Small intestine (tissue), 7 donors: ENCODE results near the gene DDIT4. TPM values are rescaled to one million over a fixed set of nuclear protein-coding genes. Genes with fewer than 3 reads are reported as not detected.
"Not testable (repeated sequence)": the region's sequence is repeated elsewhere in the genome, so short reads cannot be mapped to it uniquely, and the experiment has no call there.

Experiments
- DNase-seq, 2 donors: peaks; one replicate each; pipeline versions ENCODE4 v3.0.0 to v3.0.0-alpha.2; 2013
- FAIRE-seq: peaks from 2 replicates; lab custom pipeline; 2012; peaks lifted over from hg19 to GRCh38; lab: Jason Lieb, UNC
- H3K27ac ChIP-seq, 3 donors: one replicate each; pipeline ENCODE4 v1.5.1; 2013; ENCODE audit warnings: low read length in 2 of 3, mild to moderate bottlenecking in 2 of 3, control low read depth in 1 of 3, inconsistent platforms in 1 of 3, low read depth in 1 of 3, moderate library complexity in 1 of 3
- H3K27me3 ChIP-seq, 3 donors: one replicate each; pipeline ENCODE4 v1.6.1; 2013; ENCODE audit warnings: low read length in 3 of 3, inconsistent platforms in 1 of 3; ENCODE audit not compliant: control insufficient read depth in 3 of 3, insufficient read depth in 3 of 3
- H3K36me3 ChIP-seq, 3 donors: one replicate each; pipeline ENCODE4 v1.6.1; 2013; ENCODE audit warnings: low read length in 3 of 3, inconsistent platforms in 1 of 3, low read depth in 1 of 3, mild to moderate bottlenecking in 1 of 3, moderate library complexity in 1 of 3; ENCODE audit not compliant: control insufficient read depth in 3 of 3, insufficient read depth in 2 of 3
- H3K4me1 ChIP-seq, 3 donors: one replicate each; pipeline ENCODE4 v1.6.1; 2013; ENCODE audit warnings: low read length in 2 of 3, inconsistent platforms in 1 of 3, low read depth in 1 of 3, mild to moderate bottlenecking in 1 of 3, moderate library complexity in 1 of 3; ENCODE audit not compliant: control insufficient read depth in 3 of 3, insufficient read depth in 2 of 3
- H3K4me3 ChIP-seq, 3 donors: one replicate each; pipeline ENCODE4 v1.5.1; 2013; ENCODE audit warnings: low read length in 3 of 3, control low read depth in 1 of 3, inconsistent platforms in 1 of 3, low read depth in 1 of 3, mild to moderate bottlenecking in 1 of 3, moderate library complexity in 1 of 3
- H3K9me3 ChIP-seq, 2 donors: one replicate each; pipeline ENCODE4 v1.6.1; 2013; ENCODE audit warnings: low read depth in 1 of 2, low read length in 1 of 2; ENCODE audit not compliant: control insufficient read depth in 2 of 2, insufficient read depth in 1 of 2
- WGBS, 3 donors: extraction: QIAGEN DNeasy Blood & Tissue Kit; methylation state at CpG; one replicate each; pipeline ENCODE4 v1.1.7; 2013; 5-methylcytosine and 5-hydroxymethylcytosine counted together
- polyA plus RNA-seq, 4 donors: library from polyadenylated mRNA; stranded (reverse) in 3 of 4; unstranded in 1 of 4; fragments of 200-250 nt in 3 of 4; fragments of 120-200 nt in 1 of 4; gene quantifications; one replicate each; pipeline versions ENCODE4 v1.2.1 to v1.2.3, GENCODE V29; 2013
- donor health status: healthy with polysubstance abuse.
- donor health status: control.
- donor health status: control.
- donor health status: Bipolar disorder and iron deficiency.
- donor health status: healthy.

DDIT4 gene
- polyA plus RNA-seq, 4 donors: 34.4 to 330 (median 41.6) TPM

- no peaks in the 10 kb centered on the region for H3K27me3 ChIP-seq
- H3K4me1 ChIP-seq: peaks cover 12 to 35% (median 28%) of the 10 kb centered on the region in 3 donors
- WGBS, 3 donors: 51 to 61% (median 57%) methylated on average over 11 of the region's 11 CpGs
- H3K27ac ChIP-seq: peak overlapping the region; percentile 25 to 88 (median 39)
- H3K36me3 ChIP-seq: no peaks in the 10 kb centered on the region
- DNase-seq (peak; percentile 68 to 84), FAIRE-seq (no peak)
- H3K9me3 ChIP-seq: no peaks in the 10 kb centered on the region
- H3K4me3 ChIP-seq: no peak overlapping the region
Measured at GRCh38 chr10:72243822-72244437, 29.8 kb upstream of the DDIT4 start.

- Histone ChIP-seq H3K27me3 (no peaks in the 10 kb centered on the region), H3K27ac (peak overlapping the region; percentile 39 to 88 (median 59)), H3K36me3 (no peaks in the 10 kb centered on the region), H3K9me3 (no peaks in the 10 kb centered on the region), H3K4me3 (no peak overlapping the region), H3K4me1 (peaks cover 13 to 35% (median 31%) of the 10 kb centered on the region in 3 donors)
- peak; percentile 31 to 43 for DNase-seq
- no peak for FAIRE-seq
- WGBS, 3 donors: 35 to 42% (median 42%) methylated on average over 5 of the region's 5 CpGs
Measured at GRCh38 chr10:72244573-72245038, 29.1 kb upstream of the DDIT4 start.

GRCh38 chr10:72245949-72246525 lies 27.7 kb upstream of the DDIT4 start:
- DNase-seq (no peak), FAIRE-seq (no peak)
- H3K36me3 ChIP-seq: no peaks in the 10 kb centered on the region
- H3K4me1 ChIP-seq: peaks cover 13 to 35% (median 31%) of the 10 kb centered on the region in 3 donors
- H3K27me3 ChIP-seq: no peaks in the 10 kb centered on the region
- no peaks in the 10 kb centered on the region for H3K9me3 ChIP-seq
- peak overlapping the region in 1 of 3 donors; percentile 76 for H3K27ac ChIP-seq
- WGBS, 3 donors: 16 to 39% (median 20%) methylated on average over 3 of the region's 3 CpGs
- H3K4me3 ChIP-seq: no peak overlapping the region

- peak overlapping the region in 1 of 3 donors; percentile 1 for H3K4me3 ChIP-seq
- peak overlapping the region; percentile 56 to 99 (median 63) for H3K27ac ChIP-seq
- H3K36me3 ChIP-seq: no peaks in the 10 kb centered on the region
- WGBS, 3 donors: 13 to 22% (median 14%) methylated on average over 10 of the region's 10 CpGs
- no peaks in the 10 kb centered on the region for H3K27me3 ChIP-seq
- H3K4me1 ChIP-seq: peaks cover 13 to 33% (median 30%) of the 10 kb centered on the region in 3 donors
- H3K9me3 ChIP-seq: no peaks in the 10 kb centered on the region
- DNase-seq: peak; percentile 73 to 97
- no peak for FAIRE-seq
Measured at GRCh38 chr10:72248468-72249151, 25.1 kb upstream of the DDIT4 start.

- Histone ChIP-seq H3K27ac (peak overlapping the region; percentile 56 to 99 (median 63)), H3K4me1 (peaks cover 10 to 31% (median 25%) of the 10 kb centered on the region in 3 donors)
- not testable (repeated sequence) for DNase-seq, H3K4me3 ChIP-seq, H3K9me3 ChIP-seq, FAIRE-seq, H3K36me3 ChIP-seq, H3K27me3 ChIP-seq
- WGBS, 3 donors: 79 to 91% (median 81%) methylated on average over 17 of the region's 17 CpGs
Measured at GRCh38 chr10:72249176-72249862, 24.4 kb upstream of the DDIT4 start.

- peak overlapping the region in 1 of 3 donors; percentile 53 for H3K27ac ChIP-seq
- peaks cover 9 to 30% (median 26%) of the 10 kb centered on the region in 3 donors for H3K4me1 ChIP-seq
- no peak for FAIRE-seq
- H3K4me3 ChIP-seq: no peak overlapping the region
- H3K9me3 ChIP-seq: no peaks in the 10 kb centered on the region
- DNase-seq: peak in 1 of 2 donors; percentile 35
- no peaks in the 10 kb centered on the region for H3K27me3 ChIP-seq
- whole genome bisulfite sequencing, 3 donors: 73 to 92% (median 75%) methylated on average over 1 of the region's 1 CpG
- no peaks in the 10 kb centered on the region for H3K36me3 ChIP-seq
Measured at GRCh38 chr10:72250666-72251065, 23.1 kb upstream of the DDIT4 start.

- Histone ChIP-seq H3K4me3 (no peak overlapping the region), H3K4me1 (peaks cover 5 to 27% (median 22%) of the 10 kb centered on the region in 3 donors), H3K36me3 (no peaks in the 10 kb centered on the region), H3K9me3 (no peaks in the 10 kb centered on the region), H3K27me3 (no peaks in the 10 kb centered on the region), H3K27ac (no peak overlapping the region)
- no peak for DNase-seq
- WGBS, 3 donors: 88 to 91% (median 91%) methylated on average over 6 of the region's 6 CpGs
- no peak for FAIRE-seq
Measured at GRCh38 chr10:72251635-72252034, 22.1 kb upstream of the DDIT4 start.

GRCh38 chr10:72252972-72253371 lies 20.8 kb upstream of the DDIT4 start:
- Histone ChIP-seq H3K27me3 (no peaks in the 10 kb centered on the region), H3K4me1 (peaks cover 4 to 22% (median 20%) of the 10 kb centered on the region in 3 donors), H3K4me3 (no peak overlapping the region), H3K9me3 (no peaks in the 10 kb centered on the region), H3K36me3 (no peaks in the 10 kb centered on the region), H3K27ac (peak overlapping the region in 1 of 3 donors; percentile 12)
- 81 to 96% (median 88%) methylated on average over 3 of the region's 3 CpGs for WGBS, 3 donors
- DNase-seq (no peak), FAIRE-seq (no peak)
